HEK293T (cell line): ENCODE measurements around the gene PCSK5.

Experiments
- ARNT ChIP-seq: fragments of 450-650 bp; IDR thresholded peaks from 2 replicates; pipeline ENCODE4 v1.6.1; 2017; ENCODE audit warnings: mild to moderate bottlenecking
- BHLHE40 ChIP-seq: fragments of 450-650 bp; IDR thresholded peaks from 2 replicates; pipeline ENCODE4 v1.6.1; 2016; ENCODE audit warnings: mild to moderate bottlenecking, moderate library complexity, borderline replicate concordance
- FOXA1 ChIP-seq: fragments of 450-650 bp; IDR thresholded peaks from 2 replicates; pipeline ENCODE4 v1.6.1; 2016; ENCODE audit warnings: mild to moderate bottlenecking
- FOXK2 ChIP-seq: fragments of 450-650 bp; IDR thresholded peaks from 2 replicates; pipeline ENCODE4 v1.6.1; 2016; ENCODE audit warnings: mild to moderate bottlenecking
- FOXM1 ChIP-seq: fragments of 450-650 bp; IDR thresholded peaks from 2 replicates; pipeline ENCODE4 v1.6.1; 2017; ENCODE audit warnings: mild to moderate bottlenecking, borderline replicate concordance
- HDGF ChIP-seq: fragments of 450-650 bp; IDR thresholded peaks from 2 replicates; pipeline ENCODE4 v1.6.1; 2017; ENCODE audit warnings: antibody characterized with exemption, borderline replicate concordance
- LEF1 ChIP-seq: fragments of 450-650 bp; IDR thresholded peaks from 2 replicates; pipeline ENCODE4 v1.6.1; 2017; ENCODE audit warnings: mild to moderate bottlenecking, borderline replicate concordance
- NFRKB ChIP-seq: fragments of 450-650 bp; IDR thresholded peaks from 2 replicates; pipeline ENCODE4 v1.6.1; 2016; ENCODE audit warnings: mild to moderate bottlenecking, moderate library complexity
- PKNOX1 ChIP-seq: fragments of 450-650 bp; IDR thresholded peaks from 2 replicates; pipeline ENCODE4 v1.6.1; 2016
- SP1 ChIP-seq: fragments of 450-650 bp; IDR thresholded peaks from 2 replicates; pipeline ENCODE4 v1.6.1; 2017
- ZNF384 ChIP-seq: fragments of 450-650 bp; IDR thresholded peaks from 2 replicates; pipeline ENCODE4 v1.6.1; 2016

GRCh38 chr9:75844321-75844720 is 46.2 kb upstream of the PCSK5 start:
- no peak for TF ChIP-seq FOXM1
- no peak for TF ChIP-seq LEF1
- no peak for TF ChIP-seq FOXA1
- no peak for TF ChIP-seq FOXK2
- TF ChIP-seq BHLHE40: no peak
- no peak for TF ChIP-seq SP1
- no peak for TF ChIP-seq HDGF
- TF ChIP-seq NFRKB: no peak
- no peak for TF ChIP-seq ARNT
- no peak for TF ChIP-seq ZNF384
- no peak for TF ChIP-seq PKNOX1
